NCI-H345 treated with DMSO at 0.1 percent for 48 hours (cell line): ENCODE measurements around the gene PLXDC2.
"Not testable (repeated sequence)": the region's sequence is repeated elsewhere in the genome, so short reads cannot be mapped to it uniquely, and the experiment has no call there.

Experiments
- DNase-seq: peaks from one replicate; lab custom pipeline; 2025; ENCODE audit not compliant: unreplicated experiment; lab: John Stamatoyannopoulos, UW

The PLXDC2 gene

DNA sequence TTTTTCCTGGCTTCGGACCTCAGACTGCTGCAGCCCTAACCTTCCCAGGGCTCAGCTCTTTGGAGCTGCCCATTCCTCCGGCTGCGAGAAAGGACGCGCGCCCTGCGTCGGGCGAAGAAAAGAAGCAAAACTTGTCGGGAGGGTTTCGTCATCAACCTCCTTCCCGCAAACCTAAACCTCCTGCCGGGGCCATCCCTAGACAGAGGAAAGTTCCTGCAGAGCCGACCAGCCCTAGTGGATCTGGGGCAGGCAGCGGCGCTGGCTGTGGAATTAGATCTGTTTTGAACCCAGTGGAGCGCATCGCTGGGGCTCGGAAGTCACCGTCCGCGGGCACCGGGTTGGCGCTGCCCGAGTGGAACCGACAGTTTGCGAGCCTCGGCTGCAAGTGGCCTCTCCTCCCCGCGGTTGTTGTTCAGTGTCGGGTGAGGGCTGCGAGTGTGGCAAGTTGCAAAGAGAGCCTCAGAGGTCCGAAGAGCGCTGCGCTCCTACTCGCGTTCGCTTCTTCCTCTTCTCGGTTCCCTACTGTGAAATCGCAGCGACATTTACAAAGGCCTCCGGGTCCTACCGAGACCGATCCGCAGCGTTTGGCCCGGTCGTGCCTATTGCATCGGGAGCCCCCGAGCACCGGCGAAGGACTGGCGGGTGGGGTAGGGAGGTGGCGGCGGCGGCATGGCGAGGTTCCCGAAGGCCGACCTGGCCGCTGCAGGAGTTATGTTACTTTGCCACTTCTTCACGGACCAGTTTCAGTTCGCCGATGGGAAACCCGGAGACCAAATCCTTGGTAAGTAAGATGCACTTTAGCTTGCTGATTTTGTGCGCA, at the start of gene PLXDC2:
PLXDC2 (plus strand) TSS at position 22 of the 820 bp plus-strand sequence.
- no peak for DNase-seq

DNA sequence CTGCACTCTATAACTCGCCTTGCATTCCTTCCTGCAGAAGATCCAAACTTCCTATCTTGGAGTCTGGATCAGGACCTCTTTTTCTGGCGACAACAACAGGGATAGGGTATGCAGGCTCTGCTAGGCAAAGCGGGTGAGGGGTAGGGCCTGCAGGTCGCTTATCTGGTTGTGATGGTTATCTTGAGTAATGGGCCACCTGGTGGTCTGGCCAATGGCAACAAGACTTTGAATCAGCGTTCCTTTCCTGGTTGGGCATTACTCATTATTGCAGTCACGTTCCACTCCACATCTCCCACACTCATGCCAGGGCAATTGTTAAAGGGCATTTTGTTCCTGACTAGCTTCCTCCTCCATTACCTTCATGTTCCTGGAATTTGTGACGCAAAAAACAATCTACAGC, 48.4 kb upstream of the PLXDC2 start:
- DNase-seq: no peak

DNA sequence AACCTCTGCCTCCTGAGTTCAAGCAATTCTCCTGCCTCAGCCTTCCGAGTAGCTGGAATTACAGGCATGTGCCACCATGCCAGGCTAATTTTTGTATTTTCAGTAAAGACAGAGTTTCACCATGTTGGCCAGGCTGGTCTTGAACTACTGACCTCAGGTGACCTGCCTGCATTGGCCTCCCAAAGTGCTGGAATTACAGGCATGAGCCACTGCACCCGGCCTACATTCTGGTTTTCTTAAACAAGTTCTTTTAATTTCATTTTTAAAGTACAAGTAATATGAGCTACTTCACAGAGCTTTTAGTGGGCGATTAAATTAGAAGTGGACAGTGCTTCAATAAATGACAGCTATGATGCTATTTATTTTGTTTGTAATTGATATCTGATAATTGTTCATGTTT, 46.4 kb upstream of the PLXDC2 start:
- DNase-seq: not testable (repeated sequence)

- no peak for DNase-seq
Observed at GRCh38 chr10:19772972-19773371, 43.3 kb upstream of the PLXDC2 start.

- DNase-seq: no peak
Observed at GRCh38 chr10:19775296-19775695, 40.9 kb upstream of the PLXDC2 start.

DNA sequence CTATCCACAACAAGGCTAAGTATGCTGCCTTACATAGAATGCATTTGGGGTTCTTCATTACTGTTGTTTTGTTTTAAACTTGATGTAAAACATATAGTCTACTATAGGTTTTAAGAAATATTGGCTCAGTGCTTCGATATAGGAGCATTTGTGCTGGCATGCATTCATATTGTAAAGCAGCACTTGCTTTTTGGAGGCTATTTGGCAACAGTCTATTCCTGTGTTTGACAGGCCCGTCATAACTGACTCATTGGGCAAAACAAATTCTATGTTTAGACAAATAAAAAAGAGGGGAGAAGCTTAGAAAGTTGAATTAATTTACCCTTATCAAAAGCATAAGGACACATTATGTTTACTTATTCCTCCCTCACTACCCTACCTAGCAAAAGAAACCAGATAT, 38.4 kb upstream of the PLXDC2 start:
- DNase-seq: no peak

- no peak for DNase-seq
Observed at GRCh38 chr10:19778996-19779395, 37.2 kb upstream of the PLXDC2 start.

DNA sequence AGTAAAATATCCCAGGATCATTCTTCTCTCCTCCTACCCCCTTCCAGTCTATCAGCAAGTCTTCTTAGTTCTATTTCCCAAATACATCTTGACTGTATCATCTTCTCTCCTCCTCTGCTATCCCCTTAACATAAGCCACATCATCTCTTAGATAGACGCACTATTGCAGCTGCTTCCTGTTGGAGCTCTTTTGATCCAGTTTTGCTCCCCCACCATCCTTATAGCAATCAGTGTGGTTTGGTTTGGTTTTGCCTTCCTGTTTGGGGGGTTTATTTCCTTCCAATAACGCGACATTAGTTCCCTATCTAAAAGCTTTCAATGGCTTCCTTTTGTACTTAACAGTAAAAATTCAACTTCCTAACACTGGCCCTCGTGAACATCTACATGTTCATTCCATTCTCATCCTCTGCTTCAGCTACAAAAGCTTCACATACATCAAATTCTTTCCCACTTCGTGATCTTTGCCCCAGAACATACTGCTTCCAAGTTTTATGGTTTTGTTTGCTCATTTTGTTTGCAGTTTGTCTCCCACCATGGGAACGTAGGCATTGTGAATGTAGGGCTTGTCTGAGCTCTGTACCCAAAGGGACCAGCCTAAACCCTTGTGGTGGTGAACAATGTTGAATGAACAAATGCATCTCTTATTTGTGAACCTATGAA, 33.7 kb upstream of the PLXDC2 start:
- no peak for DNase-seq

DNA sequence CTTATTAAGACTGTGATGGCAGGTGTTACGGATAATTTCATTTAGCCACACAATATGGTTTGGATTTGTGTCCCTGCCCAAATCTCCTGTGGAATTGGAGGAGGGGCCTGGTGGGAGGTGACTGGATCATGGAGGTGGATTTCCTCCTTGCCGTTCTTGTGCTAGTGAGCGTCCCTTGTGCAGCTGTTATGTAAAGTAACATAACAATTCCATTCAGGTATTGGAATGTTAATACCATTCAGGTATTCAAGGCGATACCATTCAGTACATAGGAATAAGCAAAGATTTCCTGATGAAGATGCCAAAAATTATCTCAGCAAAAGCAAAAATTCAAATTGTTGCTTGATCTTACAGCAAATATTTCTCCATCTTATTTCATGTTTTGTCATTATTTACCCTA, 32.5 kb upstream of the PLXDC2 start:
- no peak for DNase-seq

GRCh38 chr10:19785366-19785765, 30.9 kb upstream of the PLXDC2 start:
- no peak for DNase-seq

GRCh38 chr10:19788075-19788686, 28.1 kb upstream of the PLXDC2 start:
- DNase-seq: no peak

- DNase-seq: no peak
Observed at GRCh38 chr10:19788902-19789301, 27.3 kb upstream of the PLXDC2 start.

DNA sequence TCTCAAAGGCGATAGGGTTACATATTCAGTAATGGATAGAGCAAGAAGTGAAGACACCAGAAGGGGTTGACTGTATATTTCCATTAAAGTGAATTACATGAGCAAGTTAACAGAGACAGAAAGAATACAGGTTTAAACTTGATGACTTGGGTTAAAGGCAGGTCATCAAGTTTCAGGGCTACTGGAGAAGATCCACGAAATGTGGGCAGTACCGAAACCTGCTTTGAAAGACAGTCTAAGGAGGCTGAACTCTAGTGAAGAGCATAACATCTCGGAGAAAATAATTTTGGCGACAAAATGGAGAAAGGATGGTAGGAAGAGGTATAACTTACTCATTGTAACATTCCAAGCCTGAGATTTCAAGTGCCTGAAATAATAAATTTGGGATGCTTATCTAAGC, 26.6 kb upstream of the PLXDC2 start:
- no peak for DNase-seq

DNA sequence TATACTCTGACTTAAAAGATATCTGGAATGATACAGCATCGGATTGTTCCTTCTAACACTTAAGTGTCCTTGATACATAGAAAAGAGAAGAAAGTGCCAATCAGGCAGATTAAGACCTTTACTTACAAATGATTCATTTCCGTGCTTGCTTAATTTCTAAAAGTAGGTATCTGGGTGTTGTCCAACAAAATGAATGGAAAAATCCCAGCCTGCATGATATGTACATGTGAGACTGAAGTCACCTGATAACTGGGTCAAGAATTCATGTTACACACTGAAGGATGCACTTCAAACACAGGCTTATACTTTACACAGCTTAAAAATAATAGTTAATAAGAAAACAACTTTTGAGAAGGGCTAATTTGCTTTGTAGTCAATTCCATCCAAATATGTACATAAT, 25.2 kb upstream of the PLXDC2 start:
- DNase-seq: no peak

DNA sequence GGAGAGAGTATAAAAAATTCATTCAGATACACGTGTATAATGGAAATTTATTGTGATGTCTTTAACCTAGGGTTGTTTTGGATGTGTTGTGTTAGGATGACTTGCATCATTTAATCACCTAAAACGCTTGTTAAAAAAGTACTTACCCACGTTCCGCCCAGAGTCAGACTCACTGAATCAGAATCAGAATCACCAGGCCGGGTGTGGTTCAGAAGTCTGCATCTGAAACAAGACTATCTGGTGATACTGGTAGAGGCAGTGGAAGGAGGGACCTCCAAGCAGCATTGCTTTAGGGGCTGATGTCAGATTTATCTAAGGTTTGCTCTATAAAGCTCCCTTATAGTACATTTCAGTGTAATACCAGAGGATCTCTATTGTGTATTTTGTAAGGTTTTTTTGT, 20.5 kb upstream of the PLXDC2 start:
- DNase-seq: no peak

DNA sequence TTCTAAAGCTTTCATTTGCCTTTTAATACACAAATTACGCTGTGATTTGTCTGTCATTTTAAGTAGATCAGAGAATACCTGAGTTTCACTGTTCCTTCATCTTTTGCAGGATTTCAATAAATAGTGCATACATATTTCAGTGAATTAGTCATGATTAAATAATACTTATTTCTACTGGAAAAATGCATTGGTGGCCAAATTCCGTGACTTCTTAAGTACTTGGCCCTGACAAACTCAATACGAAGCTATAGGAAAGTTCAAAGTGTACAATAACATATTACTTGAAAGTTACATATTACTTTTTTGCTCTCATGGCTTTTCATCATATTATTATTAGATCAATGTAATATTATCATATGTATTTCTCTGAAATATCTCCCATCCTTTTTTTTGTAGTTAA, 16.1 kb upstream of the PLXDC2 start:
- no peak for DNase-seq

- DNase-seq: no peak
Observed at GRCh38 chr10:19801369-19801768, 14.9 kb upstream of the PLXDC2 start.

DNA sequence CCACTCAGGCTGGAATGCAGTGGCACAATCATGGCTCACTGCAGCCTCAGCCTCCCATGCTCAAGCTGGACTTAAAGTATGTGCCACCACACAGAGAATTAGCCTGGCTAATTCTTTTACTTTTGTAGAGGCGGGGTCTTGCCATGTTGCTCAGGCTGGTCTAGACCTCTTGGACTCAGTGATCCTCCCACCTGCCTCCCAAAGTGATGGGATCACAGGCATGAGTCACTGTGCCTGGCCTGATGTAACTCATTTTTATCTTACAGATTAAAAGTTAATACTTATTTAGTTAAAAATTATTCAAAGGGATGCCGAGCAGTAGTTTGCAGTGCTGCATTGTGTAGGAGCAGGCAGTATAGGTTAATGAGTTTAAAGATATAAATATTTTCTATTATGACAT, 12.6 kb upstream of the PLXDC2 start:
- DNase-seq: no peak

GRCh38 chr10:19809481-19809880, 6.8 kb upstream of the PLXDC2 start:
- no peak for DNase-seq

DNA sequence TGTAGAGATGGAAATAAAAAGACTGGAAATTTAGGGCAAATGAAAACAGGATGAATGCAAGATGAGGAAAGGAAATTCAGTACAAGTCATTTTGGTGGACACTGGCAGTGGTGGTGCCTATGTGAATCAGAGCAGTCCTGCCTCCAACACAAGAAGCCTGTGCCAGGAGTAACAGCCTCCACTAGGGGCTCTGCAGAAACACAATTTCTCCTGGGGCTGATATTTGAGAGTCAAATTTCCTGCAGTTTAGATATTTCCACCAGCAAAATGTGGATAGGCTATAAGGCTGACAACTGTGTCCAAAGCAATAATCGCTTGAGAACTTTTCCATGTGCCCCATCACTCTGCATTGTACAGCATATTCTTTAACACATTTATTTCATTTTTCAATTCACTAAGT, 4.7 kb upstream of the PLXDC2 start:
- DNase-seq: no peak

GRCh38 chr10:19812976-19813375, 3.3 kb upstream of the PLXDC2 start:
- DNase-seq: no peak

DNA sequence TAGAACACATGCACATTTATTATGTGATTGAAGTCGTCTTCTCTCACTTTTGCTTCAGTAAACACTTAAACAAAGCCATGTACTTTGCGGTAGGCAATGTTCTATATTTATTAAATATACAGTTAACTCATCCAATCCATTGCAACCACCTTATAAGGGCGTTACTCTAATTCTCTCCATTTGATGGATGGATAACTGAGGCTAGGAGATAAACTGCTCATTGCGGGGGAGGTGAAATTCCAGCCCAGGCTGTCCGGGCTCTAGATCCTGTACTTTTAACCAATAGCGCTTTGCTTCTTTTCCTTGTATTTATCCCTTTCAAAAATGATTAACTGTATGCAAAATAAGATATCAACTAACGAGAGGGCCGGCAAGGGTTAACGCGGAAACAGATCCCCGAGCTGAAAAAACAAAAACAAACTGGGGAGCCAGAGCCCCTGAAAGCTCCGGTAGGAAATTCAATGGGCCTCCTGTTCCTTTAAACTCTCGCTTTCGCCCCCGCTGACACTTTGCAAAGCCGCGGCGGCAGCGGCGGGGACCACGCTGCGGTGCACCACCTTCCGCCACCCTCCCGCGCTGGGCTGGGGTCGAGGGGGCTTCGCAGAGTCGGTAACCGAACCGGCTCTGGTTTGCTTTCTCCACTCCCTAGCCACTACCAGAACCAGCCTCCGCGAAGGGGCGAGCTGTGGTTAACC, 1.0 kb upstream of the PLXDC2 start:
- DNase-seq: no peak
